HG03439 (cell line): ENCODE measurements around the gene DDX10.

Source experiments
- ATAC-seq: cut with Tn5 transposase; IDR thresholded peaks from one replicate; pipeline ENCODE4 v1.9.1; 2021; ENCODE audit warnings: mild to moderate bottlenecking, moderate library complexity; ENCODE audit not compliant: unreplicated experiment

DDX10 gene

DNA sequence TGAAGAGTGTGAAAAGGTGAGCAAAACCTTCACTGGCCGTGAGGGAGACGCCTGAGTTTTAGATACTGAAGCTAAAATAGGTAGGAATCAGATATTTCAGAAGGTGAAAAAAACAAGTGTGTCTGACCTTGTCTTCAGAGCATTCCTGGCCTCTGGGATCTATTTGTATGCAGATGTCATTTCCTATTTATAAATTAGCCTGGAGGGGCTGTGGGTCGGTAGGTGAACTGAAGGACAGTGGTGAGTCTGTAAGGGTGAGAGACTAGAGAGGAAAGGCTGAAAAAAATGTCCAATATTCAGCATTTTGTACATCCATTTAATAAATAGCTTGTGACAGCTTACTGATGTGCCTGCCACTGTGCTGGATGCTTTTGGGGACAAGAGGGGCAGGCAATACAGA, 302.1 kb downstream of the DDX10 start:
- no peak for ATAC-seq

DNA sequence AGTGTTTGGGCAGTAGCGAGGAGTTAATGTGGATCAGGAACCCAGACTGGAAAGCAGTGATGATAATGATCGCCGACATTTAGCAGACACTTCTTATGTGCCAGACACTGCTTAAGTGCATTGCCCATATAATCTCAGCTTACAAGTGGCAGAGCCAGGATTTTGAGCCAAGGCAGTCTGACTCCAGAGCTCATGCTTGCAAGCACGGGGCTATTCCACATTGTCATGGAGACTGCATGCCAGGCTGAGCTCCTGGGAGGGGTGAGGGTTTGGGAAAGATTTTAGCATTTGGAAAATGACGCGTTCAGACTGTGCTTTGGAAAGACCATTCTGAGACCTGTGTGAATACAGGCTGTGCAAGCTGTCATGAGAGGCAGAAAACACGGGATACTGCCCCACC, 302.7 kb downstream of the DDX10 start:
- ATAC-seq = no peak

DNA sequence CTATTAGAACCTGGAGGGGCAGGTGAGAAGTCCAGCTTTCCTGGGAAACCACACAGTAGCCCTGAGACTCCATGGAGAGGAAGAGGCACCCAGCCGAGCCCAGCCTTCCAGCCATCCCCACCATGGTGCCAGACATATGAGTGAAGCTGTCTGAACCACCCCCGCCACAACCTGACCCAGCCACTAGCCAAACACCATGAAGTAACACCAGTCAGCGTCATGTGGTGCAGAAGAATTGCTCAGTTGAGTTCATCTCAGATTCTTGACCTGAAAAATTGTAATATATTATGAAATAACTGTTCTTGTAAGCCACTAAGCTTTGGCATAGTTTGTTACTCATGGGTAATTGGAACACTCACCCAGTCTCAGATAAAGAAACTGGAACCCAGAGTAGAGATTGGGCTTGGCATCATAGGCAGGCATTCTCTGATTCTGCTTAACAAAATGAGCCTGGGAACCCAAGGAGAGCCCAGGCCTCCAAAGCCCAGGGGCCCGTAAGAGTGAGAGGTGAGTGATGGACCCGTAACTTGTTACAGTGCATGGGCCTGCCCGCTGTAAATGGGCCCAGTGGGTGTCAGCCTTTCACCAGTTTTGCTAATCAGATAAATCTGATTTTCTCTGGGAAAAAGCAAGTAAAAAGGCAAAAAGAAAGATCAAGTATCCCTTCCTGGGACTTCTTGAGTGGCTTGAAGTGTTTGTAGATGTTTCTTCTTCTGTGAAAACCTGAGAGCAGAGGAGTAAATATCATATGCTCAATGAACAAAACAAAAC, 305.5 kb downstream of the DDX10 start:
- ATAC-seq = no peak

DNA sequence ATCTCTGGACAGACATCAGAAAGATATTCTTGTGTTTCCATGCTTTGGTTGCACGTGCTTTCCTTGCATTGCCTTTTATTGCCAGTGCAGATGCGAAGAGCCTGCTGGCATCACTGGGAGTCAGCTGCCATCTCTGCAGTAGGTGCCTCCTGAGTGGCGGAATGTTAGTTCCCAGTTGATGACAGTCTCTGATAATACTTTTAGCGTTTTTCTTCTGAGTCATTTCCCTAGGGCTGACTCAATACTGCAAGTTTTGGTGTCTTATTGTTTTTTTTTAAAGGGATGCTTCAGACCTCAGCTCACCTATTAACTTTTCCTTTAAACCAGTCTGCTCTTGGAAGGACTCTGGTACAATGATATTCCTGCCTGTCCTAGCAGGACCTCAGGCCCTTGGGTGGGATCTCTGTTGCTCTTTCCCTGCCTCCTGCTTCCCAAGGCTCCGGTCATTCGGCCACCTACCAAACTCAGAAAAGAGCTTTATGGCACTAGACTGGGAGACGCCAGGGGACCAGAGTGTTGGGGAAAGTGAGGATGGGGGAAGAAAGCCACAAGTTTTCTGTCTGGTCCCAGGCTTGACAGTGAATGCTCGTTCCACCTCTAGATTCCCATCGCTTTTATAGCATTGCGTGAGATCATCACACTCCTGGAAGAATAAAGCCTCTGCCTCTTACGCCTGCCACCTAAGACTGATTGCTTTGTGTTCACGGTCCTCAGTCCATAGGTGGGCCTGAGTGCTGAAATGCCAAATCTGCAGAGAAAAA, 308.7 kb downstream of the DDX10 start:
- no peak for ATAC-seq

DNA sequence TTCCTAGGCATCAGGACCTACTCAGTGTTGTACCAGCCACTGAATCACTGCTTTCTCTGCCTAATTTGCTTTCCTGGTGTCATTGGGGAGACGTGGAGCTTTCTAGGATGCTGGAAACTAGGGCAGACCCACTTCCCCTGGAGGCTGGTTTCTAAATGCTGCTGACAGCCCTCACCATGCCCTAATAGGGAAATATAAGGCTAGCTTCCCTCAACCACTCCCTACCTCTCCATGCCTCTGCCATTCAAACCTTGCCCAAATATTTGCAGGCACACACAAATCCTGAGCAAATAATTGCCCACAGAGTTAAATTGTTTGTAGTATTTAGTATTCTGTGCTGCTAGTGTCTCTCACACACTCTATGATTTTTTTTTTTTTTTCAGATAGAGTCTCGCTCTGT, 310.2 kb downstream of the DDX10 start:
- no peak for ATAC-seq

DNA sequence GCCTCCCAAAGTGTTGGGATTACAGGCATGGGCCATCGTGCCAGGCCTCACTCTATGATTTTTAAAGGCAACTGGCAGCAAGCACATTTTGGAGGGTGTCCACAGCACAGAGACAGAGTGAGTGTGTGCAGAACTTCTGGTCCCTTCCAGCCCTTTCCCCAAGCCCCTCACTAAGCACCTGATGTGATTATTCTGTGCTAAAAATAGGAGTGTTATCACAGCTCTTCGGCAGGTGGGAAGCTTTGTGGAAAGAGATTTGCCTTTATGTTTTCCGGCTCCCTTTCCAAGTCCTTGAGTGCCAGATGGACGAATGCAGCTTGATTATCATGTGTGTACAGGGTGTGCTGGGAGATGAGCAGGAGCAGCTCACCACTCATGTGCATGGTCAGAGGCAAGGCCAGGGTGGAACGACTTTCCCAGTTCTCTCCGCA, 310.8 kb downstream of the DDX10 start:
- ATAC-seq = no peak

DNA sequence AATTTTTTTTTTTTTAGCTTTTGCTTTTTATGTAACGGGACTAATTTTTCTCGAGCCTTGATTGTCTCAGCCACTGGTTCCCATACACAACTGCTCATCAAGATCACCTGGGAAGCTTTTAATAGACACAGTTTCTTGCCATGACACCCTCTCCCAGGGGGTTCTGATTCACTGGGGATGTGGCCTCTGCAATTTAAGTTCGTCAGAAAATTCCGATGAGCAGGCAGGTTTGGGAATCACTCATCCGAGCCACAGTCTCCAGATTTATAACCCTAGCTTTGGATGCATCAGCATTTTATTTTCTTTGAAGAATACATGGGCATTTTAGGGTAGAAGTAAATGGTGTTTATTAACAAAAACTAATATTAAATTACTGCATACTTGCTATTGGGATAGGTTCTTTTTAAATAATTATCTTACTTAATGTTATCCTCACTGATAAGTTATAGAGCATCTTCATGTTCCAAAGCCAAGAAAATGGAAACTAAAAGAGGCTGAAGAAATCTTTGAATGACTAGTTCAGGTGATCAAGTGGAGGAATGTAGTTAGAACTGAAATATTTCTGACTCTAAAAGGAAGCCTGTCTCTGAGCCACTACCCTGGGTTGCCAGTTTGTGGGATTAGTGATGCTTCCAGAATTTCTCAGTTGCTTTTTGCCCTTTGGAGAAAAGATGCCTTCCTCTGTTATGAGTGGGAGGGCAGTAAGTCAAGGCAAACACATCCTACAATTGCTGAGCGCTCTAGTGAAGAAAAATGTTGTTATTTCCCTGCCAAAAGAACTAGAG, 319.0 kb downstream of the DDX10 start:
- ATAC-seq = no peak

DNA sequence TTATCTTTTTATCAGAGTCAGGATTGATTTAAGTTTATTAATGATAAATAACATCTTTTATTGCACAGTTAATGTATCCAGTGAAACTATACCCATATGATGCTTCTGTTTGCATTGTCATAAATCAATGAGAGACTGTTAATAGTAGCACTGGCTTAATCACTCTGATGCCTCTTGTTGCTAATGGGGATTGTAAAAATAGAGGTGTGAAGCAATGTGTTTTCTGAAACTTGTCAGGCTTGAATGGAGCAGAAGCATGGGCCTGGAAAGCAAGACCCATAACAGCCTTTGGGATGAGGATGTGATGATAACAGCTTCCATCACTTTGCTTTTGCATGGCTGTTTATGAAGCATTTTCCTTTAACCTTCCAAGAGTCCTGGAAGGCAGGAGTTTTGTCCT, 319.7 kb downstream of the DDX10 start:
- ATAC-seq = no peak

DNA sequence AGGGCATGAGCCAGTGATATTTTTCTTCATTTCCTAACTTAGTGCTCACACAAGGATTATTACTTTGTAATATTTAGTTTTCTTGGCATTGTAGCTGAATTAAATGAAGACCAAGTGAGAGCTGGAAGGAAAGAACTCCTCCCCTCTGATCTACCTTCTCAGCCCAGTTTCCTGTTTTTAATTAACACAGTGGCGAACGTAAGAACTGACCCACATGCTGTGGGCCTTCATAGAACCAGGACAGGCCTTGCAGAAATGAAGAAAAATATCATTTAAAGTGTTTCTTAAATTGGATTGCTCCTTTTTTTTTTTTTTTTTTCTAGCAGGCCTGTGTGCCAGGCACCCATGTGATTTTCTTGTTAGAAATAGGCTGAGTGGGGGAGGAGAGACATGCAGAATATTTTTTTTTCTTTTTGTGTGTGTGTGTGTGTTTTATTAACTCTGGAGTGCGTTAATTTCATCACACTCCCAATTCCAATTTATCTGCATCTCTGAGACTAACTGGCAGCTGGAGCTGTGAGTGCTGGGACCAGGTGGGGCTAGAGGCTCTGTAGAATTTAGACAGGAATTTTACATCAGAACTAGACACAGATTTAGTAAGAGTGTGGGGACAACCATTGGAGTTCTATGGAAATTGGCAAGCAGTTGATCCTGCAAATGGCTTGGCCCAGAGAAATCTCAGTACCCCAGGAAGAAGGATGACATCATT, 320.5 kb downstream of the DDX10 start:
- no peak for ATAC-seq

DNA sequence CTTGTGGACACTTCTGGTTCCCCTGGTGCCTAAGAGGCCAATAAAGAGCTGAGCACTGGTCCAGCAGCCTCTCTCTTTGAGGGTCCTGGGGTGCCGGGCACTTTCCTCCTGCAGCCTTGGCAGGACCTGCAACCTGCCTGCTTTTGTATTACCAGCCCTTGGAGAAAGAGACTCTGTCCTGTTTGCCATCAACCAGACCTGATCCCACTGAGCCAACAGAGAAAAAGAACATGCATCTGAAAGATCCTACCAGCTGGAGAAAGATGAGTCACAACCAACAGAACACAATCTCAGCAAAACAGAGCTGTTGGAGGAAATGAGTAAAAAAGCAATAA, 321.0 kb downstream of the DDX10 start:
- no peak for ATAC-seq
